Erythroblast (primary cell): ENCODE measurements around the gene TNRC6A.

Experiments
- GATA1 ChIP-seq: IDR thresholded peaks from 2 replicates; pipeline ENCODE4 v1.6.1; 2011; ENCODE audit warnings: low read depth, mild to moderate bottlenecking, control low read depth, low read length, moderate library complexity
- POLR2A ChIP-seq: IDR thresholded peaks from 2 replicates; pipeline ENCODE4 v1.6.1; 2011; ENCODE audit warnings: mild to moderate bottlenecking, low read length

DNA sequence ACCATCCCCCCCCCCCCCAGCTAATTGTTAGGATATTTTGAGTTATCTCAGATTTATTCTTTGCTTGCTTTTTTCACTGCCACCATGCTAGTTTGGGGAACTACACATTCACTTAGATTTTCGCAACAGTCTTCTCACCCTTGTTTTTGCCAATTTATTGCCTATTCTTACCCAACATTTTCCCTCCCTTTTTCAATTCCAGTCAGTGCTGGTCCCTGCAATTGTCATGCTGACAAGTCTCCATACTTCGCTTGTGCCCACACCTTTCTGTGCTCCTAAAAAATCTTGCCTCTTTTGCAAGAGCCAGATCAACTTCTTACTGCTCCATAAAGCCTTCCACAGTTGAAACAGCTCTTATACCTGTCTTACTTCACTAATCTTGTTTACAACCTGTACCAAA lies 16.3 kb downstream of the TNRC6A start:
- TF ChIP-seq POLR2A (no peak), GATA1 (no peak)
